ACC112 (cell line): Measurements from ENCODE around the gene NOXRED1.

Experiments
- H2AFZ ChIP-seq: fragments of 200-600 bp; sonication (generic); one replicate; pipeline ENCODE4 v1.6.0; 2017; ENCODE audit warnings: antibody characterized with exemption, low read length; ENCODE audit not compliant: unreplicated experiment
- H3K27ac ChIP-seq: fragments of 200-600 bp; sonication (generic); 2 replicates; pipeline ENCODE4 v1.5.1; 2014; ENCODE audit warnings: low read depth, mild to moderate bottlenecking, antibody characterized with exemption, low read length, moderate library complexity
- H3K27me3 ChIP-seq: fragments of 200-600 bp; sonication (generic); 2 replicates; pipeline ENCODE4 v1.6.1; 2014; ENCODE audit warnings: mild to moderate bottlenecking, antibody characterized with exemption, low read length, moderate library complexity, mixed read lengths; ENCODE audit not compliant: insufficient read depth
- H3K36me3 ChIP-seq: fragments of 200-600 bp; sonication (generic); 2 replicates; pipeline ENCODE4 v1.6.1; 2016; ENCODE audit warnings: mild to moderate bottlenecking, antibody characterized with exemption, low read length, moderate library complexity, mixed read lengths; ENCODE audit not compliant: insufficient read depth
- H3K4me1 ChIP-seq: fragments of 200-600 bp; sonication (generic); one replicate; pipeline ENCODE4 v1.6.1; 2016; ENCODE audit warnings: low read length, mixed read lengths; ENCODE audit not compliant: insufficient read depth, unreplicated experiment, control insufficient read depth
- H3K4me3 ChIP-seq: fragments of 200-600 bp; sonication (generic); 2 replicates; pipeline ENCODE4 v1.5.1; 2014; ENCODE audit warnings: mild to moderate bottlenecking, low read depth, low read length
- H3K79me2 ChIP-seq: fragments of 200-600 bp; sonication (generic); one replicate; pipeline ENCODE4 v1.6.0; 2016; ENCODE audit warnings: low read length; ENCODE audit not compliant: control insufficient read depth, unreplicated experiment, insufficient read depth

The NOXRED1 gene

GRCh38 chr14:77375973-77376770 lies 47.2 kb downstream of the NOXRED1 start:
- Histone ChIP-seq H2AFZ (peak overlapping the region; percentile 92), H3K27ac (peak overlapping the region; percentile 70)

DNA sequence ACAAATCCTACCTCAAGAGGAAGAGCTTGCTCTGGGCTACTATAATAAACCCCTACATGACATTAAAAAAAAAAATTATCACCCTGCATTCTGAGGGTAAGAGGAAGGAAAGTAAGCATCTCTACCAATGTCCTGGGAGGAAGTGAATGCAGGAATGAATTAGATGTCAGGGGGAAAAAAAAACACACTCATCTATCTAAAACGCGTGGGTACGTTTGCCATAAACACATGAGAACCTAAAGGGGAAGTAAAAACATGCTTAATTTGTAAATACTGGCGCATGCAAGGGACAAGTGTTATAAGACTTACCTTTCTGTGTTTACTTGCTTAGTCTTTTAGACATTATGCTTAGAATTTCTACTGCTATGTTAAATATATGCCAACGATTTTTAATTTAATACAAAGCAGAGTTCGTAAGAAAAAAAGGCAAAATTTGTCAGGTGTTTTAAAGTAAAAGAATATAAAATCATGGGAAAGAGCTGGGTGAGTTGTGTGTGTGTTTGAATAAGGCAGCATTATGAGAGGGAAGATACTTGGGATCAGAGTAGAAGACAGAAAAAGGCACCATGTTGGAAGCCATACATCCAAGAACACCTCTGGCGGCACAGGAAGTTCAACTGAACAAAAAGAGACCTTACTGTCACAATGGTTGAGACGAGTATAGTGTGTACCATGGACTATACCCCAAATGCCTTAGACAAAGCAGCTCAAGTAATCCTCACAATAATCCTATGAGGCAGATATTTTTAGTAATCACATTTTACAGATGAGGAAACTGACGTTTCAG lies 48.0 kb downstream of the NOXRED1 start:
- H3K27ac ChIP-seq, result no peak overlapping the region
- H3K79me2 ChIP-seq, result peaks cover 31% of the 10 kb centered on the region
- H3K4me1 ChIP-seq, result peaks cover 22% of the 10 kb centered on the region
- peak overlapping the region; percentile 96 for H3K4me3 ChIP-seq
- H2AFZ ChIP-seq, result no peak overlapping the region
- no peaks in the 10 kb centered on the region for H3K36me3 ChIP-seq
- H3K27me3 ChIP-seq, result no peaks in the 10 kb centered on the region

More at GRCh38 chr14:77375973-77376770, 47.2 kb downstream of the NOXRED1 start:
- Histone ChIP-seq H3K4me3 (peak overlapping the region; percentile 96), H3K4me1 (peaks cover 22% of the 10 kb centered on the region), H3K36me3 (no peaks in the 10 kb centered on the region), H3K27me3 (no peaks in the 10 kb centered on the region), H3K79me2 (peaks cover 31% of the 10 kb centered on the region)

- no peak overlapping the region for H3K27ac ChIP-seq
- H3K4me1 ChIP-seq, result peaks cover 22% of the 10 kb centered on the region
- H3K4me3 ChIP-seq, result peak overlapping the region; percentile 9; the same call in 1 of the 2 replicates
- H2AFZ ChIP-seq, result no peak overlapping the region
- no peaks in the 10 kb centered on the region for H3K36me3 ChIP-seq
- no peaks in the 10 kb centered on the region for H3K27me3 ChIP-seq
- H3K79me2 ChIP-seq, result peaks cover 31% of the 10 kb centered on the region
Measured at GRCh38 chr14:77372304-77372841, 51.0 kb downstream of the NOXRED1 start.

DNA sequence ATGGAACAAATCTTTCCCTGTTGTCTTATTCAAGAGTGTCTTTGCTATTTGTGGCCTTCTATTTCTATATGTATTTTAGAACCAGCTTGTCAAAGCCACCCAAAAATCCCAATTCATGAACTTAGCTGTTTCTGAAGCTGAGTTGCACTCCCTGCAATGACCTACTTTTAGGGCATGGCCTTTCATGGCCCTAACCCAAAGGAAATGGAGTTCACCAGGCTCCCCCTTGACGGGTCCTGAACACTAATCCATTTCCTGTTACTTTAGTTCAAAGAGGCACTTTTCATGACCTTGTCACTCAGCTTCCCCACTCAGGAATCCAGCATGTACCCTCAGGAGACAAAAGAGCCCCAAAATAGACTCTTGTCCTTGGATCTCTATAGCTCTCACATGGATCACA lies 54.0 kb downstream of the NOXRED1 start:
- Histone ChIP-seq H2AFZ (no peak overlapping the region), H3K36me3 (no peaks in the 10 kb centered on the region), H3K79me2 (peaks cover 12% of the 10 kb centered on the region), H3K27ac (no peak overlapping the region), H3K27me3 (no peaks in the 10 kb centered on the region), H3K4me3 (no peak overlapping the region), H3K4me1 (peaks cover 12% of the 10 kb centered on the region)

GRCh38 chr14:77364146-77364545 lies 59.2 kb downstream of the NOXRED1 start:
- no peaks in the 10 kb centered on the region for H3K27me3 ChIP-seq
- H3K4me3 ChIP-seq, result no peak overlapping the region
- H3K79me2 ChIP-seq, result peaks cover 13% of the 10 kb centered on the region
- no peak overlapping the region for H2AFZ ChIP-seq
- no peaks in the 10 kb centered on the region for H3K4me1 ChIP-seq
- H3K36me3 ChIP-seq, result no peaks in the 10 kb centered on the region
- no peak overlapping the region for H3K27ac ChIP-seq

DNA sequence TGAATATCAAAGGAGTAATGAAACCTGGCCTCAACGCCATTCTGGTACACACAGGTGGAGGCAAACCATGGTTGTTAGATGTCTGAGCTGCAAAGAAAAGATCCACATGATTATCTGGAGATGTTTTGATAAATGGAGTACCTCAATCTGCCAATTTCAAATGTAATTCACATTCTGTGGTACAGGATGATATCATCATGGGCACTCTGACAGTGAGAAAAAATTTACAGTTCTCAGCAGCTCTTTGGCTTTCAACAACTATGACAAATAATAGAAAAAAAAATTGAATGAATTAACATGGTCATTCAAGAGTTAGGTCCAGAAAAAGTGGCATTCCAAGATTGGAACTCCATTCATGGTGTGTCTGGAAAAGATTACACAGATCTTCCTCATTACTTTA lies 63.7 kb downstream of the NOXRED1 start:
- H3K27ac ChIP-seq, result no peak overlapping the region
- H3K36me3 ChIP-seq, result no peaks in the 10 kb centered on the region
- no peak overlapping the region for H3K4me3 ChIP-seq
- H3K79me2 ChIP-seq, result peaks cover 11% of the 10 kb centered on the region
- no peaks in the 10 kb centered on the region for H3K4me1 ChIP-seq
- H2AFZ ChIP-seq, result no peak overlapping the region
- H3K27me3 ChIP-seq, result no peaks in the 10 kb centered on the region

- Histone ChIP-seq H2AFZ (no peak overlapping the region), H3K36me3 (no peaks in the 10 kb centered on the region), H3K4me3 (no peak overlapping the region), H3K79me2 (no peaks in the 10 kb centered on the region), H3K27ac (no peak overlapping the region), H3K27me3 (no peaks in the 10 kb centered on the region), H3K4me1 (no peaks in the 10 kb centered on the region)
Measured at GRCh38 chr14:77356899-77357298, 66.4 kb downstream of the NOXRED1 start.

- Histone ChIP-seq H3K4me3 (no peak overlapping the region), H3K27me3 (no peaks in the 10 kb centered on the region), H3K4me1 (no peaks in the 10 kb centered on the region), H2AFZ (no peak overlapping the region), H3K27ac (no peak overlapping the region), H3K36me3 (no peaks in the 10 kb centered on the region), H3K79me2 (no peaks in the 10 kb centered on the region)
Measured at GRCh38 chr14:77355811-77356210, 67.5 kb downstream of the NOXRED1 start.

GRCh38 chr14:77353469-77354141 lies 69.7 kb downstream of the NOXRED1 start:
- H2AFZ ChIP-seq, result no peak overlapping the region
- no peak overlapping the region for H3K27ac ChIP-seq
- H3K36me3 ChIP-seq, result no peaks in the 10 kb centered on the region
- H3K4me3 ChIP-seq, result no peak overlapping the region
- no peaks in the 10 kb centered on the region for H3K27me3 ChIP-seq
- H3K4me1 ChIP-seq, result no peaks in the 10 kb centered on the region
- no peaks in the 10 kb centered on the region for H3K79me2 ChIP-seq

DNA sequence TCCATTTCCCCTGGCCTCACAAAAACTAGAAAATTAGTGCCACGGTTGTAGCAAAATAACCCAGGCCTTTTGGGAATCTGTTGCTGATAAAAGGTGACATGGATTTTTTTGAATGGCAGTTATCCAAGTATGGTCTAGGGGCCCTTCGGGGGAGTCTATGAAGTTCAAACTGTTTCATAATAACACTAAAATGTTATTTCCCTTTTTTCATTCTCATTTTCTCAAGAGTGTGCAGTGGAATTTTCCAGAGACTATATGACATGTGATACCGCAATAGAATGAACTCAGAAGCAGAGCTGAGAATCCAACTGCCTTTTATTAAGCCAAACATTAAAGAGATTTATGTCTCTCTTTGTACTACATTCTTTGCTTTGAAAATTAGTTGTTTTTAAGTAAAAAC lies 75.6 kb downstream of the NOXRED1 start:
- H3K27me3 ChIP-seq, result no peaks in the 10 kb centered on the region
- H2AFZ ChIP-seq, result no peak overlapping the region
- no peaks in the 10 kb centered on the region for H3K79me2 ChIP-seq
- H3K36me3 ChIP-seq, result no peaks in the 10 kb centered on the region
- H3K4me1 ChIP-seq, result no peaks in the 10 kb centered on the region
- no peak overlapping the region for H3K4me3 ChIP-seq
- H3K27ac ChIP-seq, result no peak overlapping the region
